HEK293 (cell line): Measurements from ENCODE around the gene ENO3.

Experiments
- CTCF ChIA-PET: fragments of 350-600 bp; formaldehyde crosslinking; extraction: SDS; loops from one replicate; lab custom pipeline; 2021; ENCODE audit warnings: antibody characterized with exemption; lab: Yijun Ruan, JAX
- POLR2A ChIA-PET: fragments of 300-600 bp; formaldehyde crosslinking; extraction: SDS; loops from one replicate; lab custom pipeline; 2020; ENCODE audit warnings: antibody characterized with exemption, inconsistent platforms; lab: Yijun Ruan, JAX
- H3K27ac ChIP-seq: fragments of 200-500 bp; sonication (Bioruptor generic); 2 replicates; pipeline ENCODE4 v1.5.1; 2014; ENCODE audit warnings: low read depth, low read length, control low read depth, inconsistent platforms; ENCODE audit errors: extremely low read depth
- H3K36me3 ChIP-seq, 2 experiments: fragments of 200-500 bp in 1 of 2; sonication (Bioruptor generic) in 1 of 2; 1 replicate in 1 of 2; 2 replicates in 1 of 2; pipeline ENCODE4 v1.5.1; 2014 to 2017; ENCODE audit warnings: inconsistent platforms in 2 of 2, low read length in 2 of 2; ENCODE audit not compliant: control insufficient read depth in 2 of 2, insufficient read depth in 1 of 2
- H3K4me1 ChIP-seq: fragments of 200-500 bp; sonication (Bioruptor generic); 2 replicates; pipeline ENCODE4 v1.5.1; 2014; ENCODE audit warnings: mild to moderate bottlenecking, low read length, inconsistent platforms; ENCODE audit not compliant: control insufficient read depth, insufficient read depth
- H3K4me3 ChIP-seq: 2 replicates; pipeline ENCODE4 v1.5.1; 2011; ENCODE audit warnings: low read depth, mild to moderate bottlenecking, control low read depth, low read length, moderate library complexity
- H3K9me3 ChIP-seq: fragments of 200-500 bp; sonication (Bioruptor generic); 2 replicates; pipeline ENCODE4 v1.5.1; 2014; ENCODE audit warnings: low read depth, low read length, inconsistent platforms; ENCODE audit not compliant: control insufficient read depth, insufficient read depth
- HOXD13 ChIP-seq: sonication (generic); formaldehyde crosslinking; IDR thresholded peaks from 2 replicates; pipeline ENCODE4 v1.8.0; 2022; ENCODE audit warnings: missing genetic modification reagents, borderline replicate concordance
- KLF16 ChIP-seq: fragments of 450-650 bp; formaldehyde crosslinking; IDR thresholded peaks from 2 replicates; pipeline ENCODE4 v1.5.1; 2017; ENCODE audit warnings: missing biosample characterization, missing genetic modification characterization
- OSR2 ChIP-seq: fragments of 450-650 bp; formaldehyde crosslinking; IDR thresholded peaks from 2 replicates; pipeline ENCODE4 v1.5.1; 2016; ENCODE audit warnings: missing biosample characterization, missing genetic modification characterization
- ZFP41 ChIP-seq: fragments of 450-650 bp; formaldehyde crosslinking; IDR thresholded peaks from 2 replicates; pipeline ENCODE4 v1.5.1; 2016; ENCODE audit warnings: missing biosample characterization, missing genetic modification characterization, borderline replicate concordance
- ZFP69B ChIP-seq: fragments of 450-650 bp; formaldehyde crosslinking; IDR thresholded peaks from 2 replicates; pipeline ENCODE4 v1.5.1; 2016; ENCODE audit warnings: missing biosample characterization, missing genetic modification characterization
- ZIC2 ChIP-seq: fragments of 450-650 bp; formaldehyde crosslinking; IDR thresholded peaks from 2 replicates; pipeline ENCODE4 v1.5.1; 2016; ENCODE audit warnings: missing biosample characterization, missing genetic modification characterization
- ZNF341 ChIP-seq: fragments of 450-650 bp; formaldehyde crosslinking; IDR thresholded peaks from 2 replicates; pipeline ENCODE4; 2016; ENCODE audit warnings: low read depth, missing biosample characterization, missing genetic modification characterization
- ZNF394 ChIP-seq: fragments of 450-650 bp; formaldehyde crosslinking; IDR thresholded peaks from 2 replicates; pipeline ENCODE4 v1.5.1; 2016; ENCODE audit warnings: missing biosample characterization, missing genetic modification characterization, mild to moderate bottlenecking, moderate library complexity, borderline replicate concordance
- ZNF560 ChIP-seq: fragments of 450-650 bp; formaldehyde crosslinking; IDR thresholded peaks from 2 replicates; pipeline ENCODE4 v1.5.1; 2017; ENCODE audit warnings: missing biosample characterization, missing genetic modification characterization, borderline replicate concordance
- ZSCAN16 ChIP-seq: fragments of 450-650 bp; formaldehyde crosslinking; IDR thresholded peaks from 2 replicates; pipeline ENCODE4 v1.5.1; 2016; ENCODE audit warnings: missing biosample characterization, missing genetic modification characterization
- TF ChIP-seq, protein P1 (sequence below): fragments of 450-650 bp; formaldehyde crosslinking; IDR thresholded peaks from 2 replicates; pipeline ENCODE4 v1.5.1; 2017; ENCODE audit warnings: missing biosample characterization, missing genetic modification characterization
- TF ChIP-seq, protein P2 (sequence below): fragments of 450-650 bp; formaldehyde crosslinking; conservative IDR thresholded peaks from 2 replicates; pipeline ENCODE4 v1.5.1; 2016; ENCODE audit warnings: low read depth, missing biosample characterization, missing genetic modification characterization
- TF ChIP-seq, protein P3 (sequence below): fragments of 450-650 bp; formaldehyde crosslinking; IDR thresholded peaks from 2 replicates; pipeline ENCODE4 v1.5.1; 2016; ENCODE audit warnings: missing biosample characterization, missing genetic modification characterization
- TF ChIP-seq, protein P4 (sequence below): fragments of 450-650 bp; formaldehyde crosslinking; IDR thresholded peaks from 2 replicates; pipeline ENCODE4 v1.5.1; 2016; ENCODE audit warnings: missing biosample characterization, missing genetic modification characterization
- TF ChIP-seq, protein P5 (sequence below): fragments of 450-650 bp; formaldehyde crosslinking; IDR thresholded peaks from 2 replicates; pipeline ENCODE4 v1.5.1; 2017; ENCODE audit warnings: missing biosample characterization, missing genetic modification characterization
- TF ChIP-seq, protein P6 (sequence below): fragments of 450-650 bp; formaldehyde crosslinking; IDR thresholded peaks from 2 replicates; pipeline ENCODE4 v1.5.1; 2017; ENCODE audit warnings: missing biosample characterization, missing genetic modification characterization

The ENO3 gene

DNA sequence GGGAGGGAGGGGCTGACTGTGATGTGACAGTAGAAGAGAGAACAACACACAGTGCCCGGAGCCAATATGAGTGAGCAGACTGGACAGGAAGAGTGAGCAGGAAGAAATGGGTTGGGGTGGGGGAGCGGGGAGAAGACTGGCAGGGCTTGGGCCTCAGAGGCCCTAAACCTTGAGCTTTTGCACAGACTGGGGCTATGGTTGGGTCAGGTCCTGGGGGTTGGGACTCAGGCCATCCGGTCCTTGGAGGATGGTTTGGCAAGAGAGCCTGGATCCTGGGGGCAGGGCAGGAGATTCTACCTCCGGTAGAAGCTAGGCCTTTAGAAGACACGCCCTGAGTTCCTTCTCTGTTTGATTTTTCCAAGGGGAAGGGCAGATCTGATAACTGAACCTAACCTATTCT, 35.5 kb downstream of the ENO3 start:
- ChIA-PET POLR2A (interaction anchor here (0.8 to 2.3 kb wide), 8 partner anchors 11 to 190 kb away, joined by 3 to 40 read pairs (median 7); partner anchors contain the start of genes INCA1, KIF1C, PFN1 and PSMB6), CTCF (interaction anchor here (0.6 to 3.3 kb wide), 20 partner anchors 8 to 124 kb away, joined by 3 to 21 read pairs (median 4); partner anchors contain the start of genes INCA1, KIF1C and SPAG7)
- peak overlapping the region; percentile 78 for H3K4me3 ChIP-seq
- H3K27ac ChIP-seq: peak overlapping the region; percentile 92
- H3K4me1 ChIP-seq: peaks cover 11% of the 10 kb centered on the region
- TF ChIP-seq, protein P1, sequence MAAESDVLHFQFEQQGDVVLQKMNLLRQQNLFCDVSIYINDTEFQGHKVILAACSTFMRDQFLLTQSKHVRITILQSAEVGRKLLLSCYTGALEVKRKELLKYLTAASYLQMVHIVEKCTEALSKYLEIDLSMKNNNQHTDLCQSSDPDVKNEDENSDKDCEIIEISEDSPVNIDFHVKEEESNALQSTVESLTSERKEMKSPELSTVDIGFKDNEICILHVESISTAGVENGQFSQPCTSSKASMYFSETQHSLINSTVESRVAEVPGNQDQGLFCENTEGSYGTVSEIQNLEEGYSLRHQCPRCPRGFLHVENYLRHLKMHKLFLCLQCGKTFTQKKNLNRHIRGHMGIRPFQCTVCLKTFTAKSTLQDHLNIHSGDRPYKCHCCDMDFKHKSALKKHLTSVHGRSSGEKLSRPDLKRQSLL (tag by site-specific recombination): peak; percentile 12; the same call in 1 of the 2 replicates
- TF ChIP-seq, protein P2, sequence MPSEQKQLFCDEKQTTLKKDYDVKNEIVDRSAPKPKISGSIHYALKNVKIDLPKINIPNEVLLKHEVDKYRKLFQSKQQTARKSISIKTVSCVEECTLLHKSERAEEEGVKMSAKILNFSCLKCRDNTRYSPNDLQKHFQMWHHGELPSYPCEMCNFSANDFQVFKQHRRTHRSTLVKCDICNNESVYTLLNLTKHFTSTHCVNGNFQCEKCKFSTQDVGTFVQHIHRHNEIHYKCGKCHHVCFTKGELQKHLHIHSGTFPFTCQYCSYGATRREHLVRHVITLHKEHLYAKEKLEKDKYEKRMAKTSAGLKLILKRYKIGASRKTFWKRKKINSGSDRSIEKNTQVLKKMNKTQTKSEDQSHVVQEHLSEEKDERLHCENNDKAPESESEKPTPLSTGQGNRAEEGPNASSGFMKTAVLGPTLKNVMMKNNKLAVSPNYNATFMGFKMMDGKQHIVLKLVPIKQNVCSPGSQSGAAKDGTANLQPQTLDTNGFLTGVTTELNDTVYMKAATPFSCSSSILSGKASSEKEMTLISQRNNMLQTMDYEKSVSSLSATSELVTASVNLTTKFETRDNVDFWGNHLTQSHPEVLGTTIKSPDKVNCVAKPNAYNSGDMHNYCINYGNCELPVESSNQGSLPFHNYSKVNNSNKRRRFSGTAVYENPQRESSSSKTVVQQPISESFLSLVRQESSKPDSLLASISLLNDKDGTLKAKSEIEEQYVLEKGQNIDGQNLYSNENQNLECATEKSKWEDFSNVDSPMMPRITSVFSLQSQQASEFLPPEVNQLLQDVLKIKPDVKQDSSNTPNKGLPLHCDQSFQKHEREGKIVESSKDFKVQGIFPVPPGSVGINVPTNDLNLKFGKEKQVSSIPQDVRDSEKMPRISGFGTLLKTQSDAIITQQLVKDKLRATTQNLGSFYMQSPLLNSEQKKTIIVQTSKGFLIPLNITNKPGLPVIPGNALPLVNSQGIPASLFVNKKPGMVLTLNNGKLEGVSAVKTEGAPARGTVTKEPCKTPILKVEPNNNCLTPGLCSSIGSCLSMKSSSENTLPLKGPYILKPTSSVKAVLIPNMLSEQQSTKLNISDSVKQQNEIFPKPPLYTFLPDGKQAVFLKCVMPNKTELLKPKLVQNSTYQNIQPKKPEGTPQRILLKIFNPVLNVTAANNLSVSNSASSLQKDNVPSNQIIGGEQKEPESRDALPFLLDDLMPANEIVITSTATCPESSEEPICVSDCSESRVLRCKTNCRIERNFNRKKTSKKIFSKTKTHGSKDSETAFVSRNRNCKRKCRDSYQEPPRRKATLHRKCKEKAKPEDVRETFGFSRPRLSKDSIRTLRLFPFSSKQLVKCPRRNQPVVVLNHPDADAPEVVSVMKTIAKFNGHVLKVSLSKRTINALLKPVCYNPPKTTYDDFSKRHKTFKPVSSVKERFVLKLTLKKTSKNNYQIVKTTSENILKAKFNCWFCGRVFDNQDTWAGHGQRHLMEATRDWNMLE: no peak
- no peaks in the 10 kb centered on the region for H3K9me3 ChIP-seq
- peaks cover 13 to 23% of the 10 kb centered on the region in 2 experiments; a peak in 2 of 3 replicates for H3K36me3 ChIP-seq

DNA sequence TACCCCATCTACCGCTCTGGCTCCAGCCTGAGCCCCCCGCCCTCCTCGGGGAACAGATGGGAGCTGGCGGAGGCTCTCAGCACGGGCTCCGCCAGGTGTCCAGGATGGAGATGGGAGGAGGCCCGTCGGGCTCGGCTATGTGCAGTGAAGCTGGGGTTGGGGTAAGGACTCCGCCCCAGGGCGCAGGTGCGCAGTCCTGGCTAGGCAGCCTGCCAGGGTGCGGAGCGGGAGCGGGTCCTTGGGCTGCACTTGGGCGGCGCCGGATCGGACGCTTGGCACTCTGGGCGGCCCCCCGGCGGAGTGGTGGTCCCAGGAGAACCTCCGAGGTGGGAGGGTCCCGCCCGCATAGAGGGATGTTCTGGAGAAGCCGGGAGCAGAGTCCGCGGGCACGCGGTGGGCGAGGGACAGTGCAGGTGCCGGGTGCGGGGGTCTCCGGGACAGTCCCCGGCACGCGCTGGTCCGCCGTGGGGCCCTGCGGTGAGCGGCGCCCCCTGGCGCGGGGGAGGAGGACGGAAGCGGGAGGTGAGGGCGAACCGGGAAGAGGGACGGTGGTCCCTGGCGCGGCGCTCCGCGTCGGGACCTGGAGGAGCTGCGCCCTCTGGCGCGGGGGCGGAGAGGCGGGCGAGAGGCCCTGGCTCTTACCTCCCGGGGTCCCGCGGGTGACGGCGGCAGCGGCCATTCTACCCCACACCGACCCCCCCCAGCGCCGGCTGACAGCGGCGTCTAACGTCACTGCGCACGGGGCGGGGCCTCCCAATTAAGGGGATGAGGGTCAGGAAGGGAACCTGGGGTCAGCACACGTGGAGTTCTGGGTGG, 36.2 kb downstream of the ENO3 start, which contains the start of gene CAMTA2:
Gene CAMTA2 (minus strand): TSS at position 725 of the 816 bp plus-strand sequence. CDS start 1,453 bp downstream, outside the sequence.
- H3K4me3 ChIP-seq: peak within 1 kb of the TSS; percentile 78
- ChIA-PET POLR2A (interaction anchor here (0.8 to 2.3 kb wide), 10 partner anchors 9 to 191 kb away, joined by 3 to 40 read pairs (median 5); partner anchors contain the start of genes INCA1, KIF1C, PFN1 and PSMB6), CTCF (interaction anchor here (0.6 to 3.3 kb wide), 27 partner anchors 9 to 353 kb away, joined by 3 to 21 read pairs (median 4); partner anchors contain the start of genes INCA1, KIF1C and SPAG7)
- H3K9me3 ChIP-seq: no peaks in the 10 kb centered on the region
- H3K36me3 ChIP-seq: peaks cover 13 to 16% of the 10 kb centered on the region in 2 experiments; a peak in 2 of 3 replicates
- peaks cover 11% of the 10 kb centered on the region for H3K4me1 ChIP-seq
- peak within 1 kb of the TSS; percentile 92 for H3K27ac ChIP-seq
- peak; percentile 48 for TF ChIP-seq ZNF394
- TF ChIP-seq ZNF560 (tag by site-specific recombination): no peak
- peak; percentile 61 for TF ChIP-seq OSR2 (tag by site-specific recombination)
- TF ChIP-seq HOXD13 (CRISPR knock-in tag): 0 out of 2 replicates have a peak, but pooled peaks have one; percentile 62
- TF ChIP-seq, protein P3, sequence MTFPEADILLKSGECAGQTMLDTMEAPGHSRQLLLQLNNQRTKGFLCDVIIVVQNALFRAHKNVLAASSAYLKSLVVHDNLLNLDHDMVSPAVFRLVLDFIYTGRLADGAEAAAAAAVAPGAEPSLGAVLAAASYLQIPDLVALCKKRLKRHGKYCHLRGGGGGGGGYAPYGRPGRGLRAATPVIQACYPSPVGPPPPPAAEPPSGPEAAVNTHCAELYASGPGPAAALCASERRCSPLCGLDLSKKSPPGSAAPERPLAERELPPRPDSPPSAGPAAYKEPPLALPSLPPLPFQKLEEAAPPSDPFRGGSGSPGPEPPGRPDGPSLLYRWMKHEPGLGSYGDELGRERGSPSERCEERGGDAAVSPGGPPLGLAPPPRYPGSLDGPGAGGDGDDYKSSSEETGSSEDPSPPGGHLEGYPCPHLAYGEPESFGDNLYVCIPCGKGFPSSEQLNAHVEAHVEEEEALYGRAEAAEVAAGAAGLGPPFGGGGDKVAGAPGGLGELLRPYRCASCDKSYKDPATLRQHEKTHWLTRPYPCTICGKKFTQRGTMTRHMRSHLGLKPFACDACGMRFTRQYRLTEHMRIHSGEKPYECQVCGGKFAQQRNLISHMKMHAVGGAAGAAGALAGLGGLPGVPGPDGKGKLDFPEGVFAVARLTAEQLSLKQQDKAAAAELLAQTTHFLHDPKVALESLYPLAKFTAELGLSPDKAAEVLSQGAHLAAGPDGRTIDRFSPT: peak; percentile 96
- TF ChIP-seq KLF16 (tag by site-specific recombination): peak; percentile 85; the same call in 1 of the 2 replicates
- TF ChIP-seq ZIC2 (tag by site-specific recombination): peak; percentile 88
- no peak for TF ChIP-seq ZFP41
- peak; percentile 81 for TF ChIP-seq ZFP69B (tag by site-specific recombination)
- TF ChIP-seq ZSCAN16: no peak
- TF ChIP-seq, protein P4, sequence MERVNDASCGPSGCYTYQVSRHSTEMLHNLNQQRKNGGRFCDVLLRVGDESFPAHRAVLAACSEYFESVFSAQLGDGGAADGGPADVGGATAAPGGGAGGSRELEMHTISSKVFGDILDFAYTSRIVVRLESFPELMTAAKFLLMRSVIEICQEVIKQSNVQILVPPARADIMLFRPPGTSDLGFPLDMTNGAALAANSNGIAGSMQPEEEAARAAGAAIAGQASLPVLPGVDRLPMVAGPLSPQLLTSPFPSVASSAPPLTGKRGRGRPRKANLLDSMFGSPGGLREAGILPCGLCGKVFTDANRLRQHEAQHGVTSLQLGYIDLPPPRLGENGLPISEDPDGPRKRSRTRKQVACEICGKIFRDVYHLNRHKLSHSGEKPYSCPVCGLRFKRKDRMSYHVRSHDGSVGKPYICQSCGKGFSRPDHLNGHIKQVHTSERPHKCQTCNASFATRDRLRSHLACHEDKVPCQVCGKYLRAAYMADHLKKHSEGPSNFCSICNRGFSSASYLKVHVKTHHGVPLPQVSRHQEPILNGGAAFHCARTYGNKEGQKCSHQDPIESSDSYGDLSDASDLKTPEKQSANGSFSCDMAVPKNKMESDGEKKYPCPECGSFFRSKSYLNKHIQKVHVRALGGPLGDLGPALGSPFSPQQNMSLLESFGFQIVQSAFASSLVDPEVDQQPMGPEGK (tag by site-specific recombination): peak; percentile 95
- TF ChIP-seq, protein P5, sequence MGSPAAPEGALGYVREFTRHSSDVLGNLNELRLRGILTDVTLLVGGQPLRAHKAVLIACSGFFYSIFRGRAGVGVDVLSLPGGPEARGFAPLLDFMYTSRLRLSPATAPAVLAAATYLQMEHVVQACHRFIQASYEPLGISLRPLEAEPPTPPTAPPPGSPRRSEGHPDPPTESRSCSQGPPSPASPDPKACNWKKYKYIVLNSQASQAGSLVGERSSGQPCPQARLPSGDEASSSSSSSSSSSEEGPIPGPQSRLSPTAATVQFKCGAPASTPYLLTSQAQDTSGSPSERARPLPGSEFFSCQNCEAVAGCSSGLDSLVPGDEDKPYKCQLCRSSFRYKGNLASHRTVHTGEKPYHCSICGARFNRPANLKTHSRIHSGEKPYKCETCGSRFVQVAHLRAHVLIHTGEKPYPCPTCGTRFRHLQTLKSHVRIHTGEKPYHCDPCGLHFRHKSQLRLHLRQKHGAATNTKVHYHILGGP (tag by site-specific recombination): no peak
- TF ChIP-seq ZNF341 (tag by site-specific recombination): peak; percentile 100
- TF ChIP-seq, protein P6, sequence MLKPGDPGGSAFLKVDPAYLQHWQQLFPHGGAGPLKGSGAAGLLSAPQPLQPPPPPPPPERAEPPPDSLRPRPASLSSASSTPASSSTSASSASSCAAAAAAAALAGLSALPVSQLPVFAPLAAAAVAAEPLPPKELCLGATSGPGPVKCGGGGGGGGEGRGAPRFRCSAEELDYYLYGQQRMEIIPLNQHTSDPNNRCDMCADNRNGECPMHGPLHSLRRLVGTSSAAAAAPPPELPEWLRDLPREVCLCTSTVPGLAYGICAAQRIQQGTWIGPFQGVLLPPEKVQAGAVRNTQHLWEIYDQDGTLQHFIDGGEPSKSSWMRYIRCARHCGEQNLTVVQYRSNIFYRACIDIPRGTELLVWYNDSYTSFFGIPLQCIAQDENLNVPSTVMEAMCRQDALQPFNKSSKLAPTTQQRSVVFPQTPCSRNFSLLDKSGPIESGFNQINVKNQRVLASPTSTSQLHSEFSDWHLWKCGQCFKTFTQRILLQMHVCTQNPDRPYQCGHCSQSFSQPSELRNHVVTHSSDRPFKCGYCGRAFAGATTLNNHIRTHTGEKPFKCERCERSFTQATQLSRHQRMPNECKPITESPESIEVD (tag by site-specific recombination): no peak
